Amniotic stem cell (primary cell): ENCODE results near the gene PIAS4.

ENCODE experiments used
- DNase-seq: peaks from one replicate; lab custom pipeline; 2025; lab: John Stamatoyannopoulos, UW

Gene PIAS4

GRCh38 chr19:4059891-4060620 is 52.5 kb downstream of the PIAS4 start:
- DNase-seq, result no peak

GRCh38 chr19:4060621-4061177 is 53.2 kb downstream of the PIAS4 start:
- DNase-seq, result no peak

GRCh38 chr19:4061178-4061682 is 53.7 kb downstream of the PIAS4 start:
- DNase-seq, result no peak

GRCh38 chr19:4061683-4062418 is 54.3 kb downstream of the PIAS4 start:
- DNase-seq, result no peak

DNA sequence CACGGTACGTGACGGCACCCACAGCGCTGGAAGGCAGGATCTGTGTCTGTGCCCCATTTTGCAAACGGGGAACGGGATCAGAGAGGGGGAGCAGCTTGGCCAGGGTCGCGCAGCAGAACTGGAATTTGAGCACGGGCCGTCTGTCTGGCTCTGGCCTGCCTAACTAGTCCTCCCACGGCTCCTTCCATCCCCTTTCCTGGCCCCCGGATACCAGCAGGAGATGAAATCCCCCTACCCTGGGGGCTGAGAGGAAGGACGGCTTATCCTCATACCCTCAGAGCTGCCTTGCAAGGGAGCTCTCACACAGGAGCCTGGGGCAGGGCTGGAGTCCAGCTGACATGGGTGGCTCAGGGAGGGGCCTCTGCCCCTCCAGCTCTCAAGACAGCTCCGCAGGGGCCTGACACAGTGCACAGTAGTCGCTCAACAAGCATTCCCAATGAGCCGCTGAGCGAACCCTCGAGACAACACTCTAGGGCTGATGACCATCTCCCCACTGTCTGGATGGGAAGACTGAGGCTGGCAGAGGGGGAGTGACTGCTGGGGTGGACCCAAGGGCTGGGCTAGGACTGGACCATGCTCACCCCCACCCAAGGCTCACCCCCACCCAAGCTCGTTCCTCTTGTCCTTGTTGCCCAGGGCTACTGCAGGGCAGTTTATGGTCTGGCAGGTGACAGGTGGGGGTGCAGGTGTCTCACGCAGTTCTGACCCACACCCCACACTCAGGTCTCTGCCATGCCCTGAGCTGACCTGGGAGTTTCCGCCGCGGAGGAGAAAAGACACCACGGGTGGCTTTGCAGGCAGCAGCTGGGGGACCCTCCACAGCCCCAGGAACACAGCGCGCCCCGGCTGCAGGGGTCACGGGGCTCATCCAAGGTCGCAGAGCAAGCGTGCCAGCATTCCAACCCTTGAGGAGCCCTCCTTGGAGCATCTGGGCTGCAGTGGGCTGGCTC is 55.2 kb downstream of the PIAS4 start:
- no peak for DNase-seq

GRCh38 chr19:4063369-4064148 is 56.0 kb downstream of the PIAS4 start:
- no peak for DNase-seq

GRCh38 chr19:4064149-4064495 is 56.6 kb downstream of the PIAS4 start:
- no peak for DNase-seq

DNA sequence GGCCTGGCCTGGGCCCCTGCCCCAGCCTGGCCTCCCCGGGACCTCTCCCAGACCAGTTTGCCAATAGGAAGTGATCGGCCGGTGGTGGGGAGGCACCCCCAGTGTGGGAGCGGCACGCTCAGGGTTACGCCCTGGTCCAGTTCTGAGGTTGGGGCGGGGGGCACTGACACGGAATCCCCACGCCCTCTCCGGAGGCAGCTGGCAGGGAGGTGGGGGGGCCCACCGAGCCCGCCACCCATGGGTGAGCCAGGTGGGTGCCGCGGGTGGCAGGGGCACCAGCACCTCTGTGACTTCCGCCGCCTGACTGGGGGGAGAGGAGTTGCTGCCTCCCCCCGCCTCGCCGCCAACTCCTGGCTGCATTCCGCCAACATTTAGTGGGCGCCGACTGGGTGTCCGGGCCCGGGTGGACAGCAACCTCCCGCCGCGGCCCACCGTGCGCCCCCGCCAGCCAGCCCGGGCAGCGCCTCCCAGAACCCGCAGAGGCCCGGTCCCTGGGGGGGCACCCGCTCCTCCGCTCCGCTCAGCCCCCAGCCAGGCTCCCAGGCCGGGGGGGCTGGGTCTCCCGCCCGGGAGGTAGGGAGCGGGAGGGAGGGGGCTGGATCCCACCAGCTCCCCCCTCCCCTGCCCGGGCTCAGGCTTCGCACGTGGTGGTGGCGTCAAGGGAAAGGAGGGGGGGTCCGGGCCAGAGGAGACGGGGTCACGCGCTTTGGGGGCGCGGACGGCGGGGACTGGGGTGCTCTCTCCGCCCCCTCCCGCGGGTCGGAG is 57.1 kb downstream of the PIAS4 start:
- no peak for DNase-seq

DNA sequence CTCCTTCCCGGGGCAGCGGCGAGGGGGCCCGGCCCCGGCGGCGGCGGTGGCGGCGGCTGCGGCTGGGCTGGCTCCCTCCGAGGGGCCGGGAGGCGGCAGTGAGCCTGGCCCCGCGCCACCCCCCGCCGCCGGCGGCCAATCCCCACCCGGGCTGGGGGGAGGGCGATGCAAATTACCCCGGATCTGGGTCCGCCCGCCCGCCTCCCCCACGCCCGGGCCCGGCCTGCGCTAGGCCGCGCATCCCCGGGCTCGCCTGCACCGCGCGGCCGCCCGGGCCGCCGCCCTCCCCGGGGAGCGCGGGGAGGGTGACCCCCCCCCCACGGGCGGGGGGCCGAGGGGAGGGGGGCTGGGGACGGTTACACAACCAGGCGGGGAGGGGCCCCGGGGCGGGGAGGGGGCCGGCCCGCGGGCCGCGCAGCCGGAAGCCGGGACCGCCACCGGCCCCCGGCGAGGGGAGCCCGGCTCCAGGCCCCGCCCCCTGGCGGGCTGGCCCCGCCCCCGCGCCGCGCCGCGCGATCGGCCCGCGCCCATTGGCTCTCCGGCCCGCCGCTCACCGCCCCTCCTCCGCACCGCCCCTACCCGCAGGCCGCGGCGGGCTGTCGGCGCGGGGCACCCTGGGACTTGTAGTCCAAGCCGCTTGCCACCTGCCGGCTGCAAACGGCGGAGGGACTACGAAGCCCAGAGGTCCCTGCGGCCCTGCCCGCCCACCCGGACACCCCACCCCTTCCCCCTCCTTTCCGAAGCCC is 58.1 kb downstream of the PIAS4 start:
- DNase-seq, result peak; percentile 82

DNA sequence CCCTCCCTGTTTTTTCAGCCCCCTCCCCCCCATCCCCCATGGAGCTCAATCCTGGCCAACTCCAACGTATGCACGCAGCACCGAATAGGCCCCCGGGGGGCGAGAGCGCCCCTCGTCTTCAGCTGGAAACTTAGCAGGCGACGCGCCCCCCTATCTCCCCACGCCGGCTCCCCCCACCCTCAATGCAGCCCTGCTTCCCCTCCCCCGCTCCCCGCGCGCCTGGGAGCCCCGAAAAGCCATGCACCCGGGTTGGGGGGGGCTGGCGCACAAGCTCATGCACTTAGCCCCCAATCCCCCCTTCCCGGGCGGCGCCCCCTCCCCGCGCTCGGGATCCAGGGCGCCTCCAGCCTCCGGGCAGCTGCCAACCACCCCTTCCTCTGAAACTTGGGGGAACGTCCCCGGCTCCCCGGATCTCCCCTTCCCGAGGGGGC is 58.7 kb downstream of the PIAS4 start:
- DNase-seq, result no peak

- DNase-seq, result peak; percentile 33
Measured at GRCh38 chr19:4066682-4067395, 59.3 kb downstream of the PIAS4 start, which contains the start of gene ZBTB7A. TSS of gene ZBTB7A (minus strand) at chr19:4066899. CDS start at chr19:4055232, 11,667 bp downstream.

GRCh38 chr19:4067396-4068046 is 60.0 kb downstream of the PIAS4 start:
- DNase-seq, result no peak

DNA sequence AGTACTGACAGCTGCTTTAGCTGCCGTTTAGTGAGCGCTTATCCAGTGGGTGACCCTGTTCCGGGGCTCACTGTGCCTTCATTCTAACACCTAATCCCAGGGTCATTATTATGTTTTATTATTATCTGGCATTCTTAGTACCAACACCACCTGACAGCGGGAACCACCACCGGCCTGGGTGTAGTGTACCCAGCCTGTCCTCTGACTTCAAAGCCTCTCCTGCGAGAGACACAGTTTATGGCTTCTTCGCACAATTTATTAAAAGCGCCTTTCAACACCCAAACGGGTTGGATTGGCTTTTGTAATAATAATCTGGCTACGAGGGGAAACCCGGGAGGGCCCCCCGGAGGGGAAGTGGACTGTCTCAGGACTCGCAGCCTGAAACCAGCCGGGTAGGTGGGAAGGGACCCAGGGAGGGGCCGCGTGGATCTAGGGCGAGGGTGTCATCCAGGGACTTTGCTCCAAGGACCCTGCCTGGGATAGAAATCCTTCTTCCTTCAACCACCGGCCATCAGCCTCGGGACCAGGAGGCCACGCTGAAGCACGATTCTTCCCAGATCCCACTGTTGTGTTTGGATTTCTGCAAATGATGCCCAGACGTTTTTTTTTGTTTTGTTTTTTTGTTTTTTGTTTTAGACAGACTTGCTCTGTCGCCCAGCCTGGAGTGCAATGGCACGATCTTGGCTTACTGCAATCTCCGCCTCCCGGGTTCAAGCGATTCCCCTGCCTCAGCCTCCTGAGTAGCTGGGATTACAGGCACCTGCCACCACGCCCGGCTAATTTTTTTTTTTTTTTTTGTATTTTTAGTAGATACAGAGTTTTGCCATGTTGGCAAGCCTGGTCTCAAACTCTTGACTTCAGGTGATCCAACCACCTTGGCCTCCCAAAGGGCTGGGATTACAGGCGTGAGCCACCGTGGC is 60.8 kb downstream of the PIAS4 start:
- no peak for DNase-seq

DNA sequence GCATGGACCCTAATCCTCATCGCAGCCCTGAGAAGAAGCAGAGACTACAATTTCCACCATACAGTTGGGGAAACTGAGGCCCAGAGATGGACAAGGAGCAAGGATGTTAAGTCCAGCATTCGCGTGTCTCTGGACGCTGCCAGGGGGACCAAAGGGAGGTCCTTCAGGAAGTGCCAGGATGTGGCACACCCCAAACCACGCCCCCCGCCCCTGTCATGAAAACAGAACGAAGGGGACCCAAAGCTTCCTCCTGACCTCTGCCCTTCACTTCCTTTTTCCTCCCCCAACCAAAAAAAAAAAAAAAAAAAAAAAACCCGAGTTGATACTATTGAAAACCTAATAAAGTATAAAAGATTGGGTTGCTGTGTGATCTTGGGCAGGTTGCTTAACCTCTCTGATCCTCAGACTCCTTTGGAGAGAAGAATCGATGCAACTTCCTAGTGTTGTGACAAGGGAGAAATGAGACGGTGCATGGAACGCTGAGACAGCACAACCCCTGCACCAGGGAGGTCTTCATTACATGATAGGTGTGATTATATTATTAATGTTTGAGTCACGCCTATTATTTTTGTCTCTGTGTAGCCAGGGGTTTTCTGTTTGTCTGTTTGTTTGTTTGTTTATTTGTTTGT is 61.9 kb downstream of the PIAS4 start:
- no peak for DNase-seq

GRCh38 chr19:4071610-4072009 is 64.1 kb downstream of the PIAS4 start:
- DNase-seq, result no peak

DNA sequence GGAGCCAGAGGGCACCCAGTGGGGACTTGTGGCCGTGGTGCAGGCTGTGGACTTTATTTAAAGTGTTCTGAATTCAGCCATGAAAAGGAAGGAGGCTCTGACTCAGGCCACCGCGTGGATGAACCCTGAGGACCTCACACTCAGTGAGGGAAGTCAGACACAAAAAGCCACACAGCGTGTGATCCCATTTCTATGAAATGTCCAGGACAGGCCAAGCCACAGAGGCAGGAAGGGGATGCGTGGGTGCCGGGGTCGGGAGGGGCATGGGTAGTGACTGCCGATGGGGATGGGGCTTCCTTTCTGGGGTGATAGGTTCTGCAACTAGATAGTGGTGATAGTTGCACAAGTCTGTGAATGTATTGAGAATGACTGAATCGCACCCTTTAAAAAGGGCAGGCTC is 67.8 kb downstream of the PIAS4 start:
- no peak for DNase-seq

- DNase-seq, result no peak
Measured at GRCh38 chr19:4077007-4077374, 69.5 kb downstream of the PIAS4 start.
